GM21723 (cell line): ENCODE data around the gene LMTK2.

ENCODE experiments used
- ATAC-seq: cut with Tn5 transposase; IDR thresholded peaks from one replicate; pipeline ENCODE4 v1.9.1; 2021; ENCODE audit warnings: mild to moderate bottlenecking, moderate library complexity; ENCODE audit not compliant: unreplicated experiment

Gene LMTK2

DNA sequence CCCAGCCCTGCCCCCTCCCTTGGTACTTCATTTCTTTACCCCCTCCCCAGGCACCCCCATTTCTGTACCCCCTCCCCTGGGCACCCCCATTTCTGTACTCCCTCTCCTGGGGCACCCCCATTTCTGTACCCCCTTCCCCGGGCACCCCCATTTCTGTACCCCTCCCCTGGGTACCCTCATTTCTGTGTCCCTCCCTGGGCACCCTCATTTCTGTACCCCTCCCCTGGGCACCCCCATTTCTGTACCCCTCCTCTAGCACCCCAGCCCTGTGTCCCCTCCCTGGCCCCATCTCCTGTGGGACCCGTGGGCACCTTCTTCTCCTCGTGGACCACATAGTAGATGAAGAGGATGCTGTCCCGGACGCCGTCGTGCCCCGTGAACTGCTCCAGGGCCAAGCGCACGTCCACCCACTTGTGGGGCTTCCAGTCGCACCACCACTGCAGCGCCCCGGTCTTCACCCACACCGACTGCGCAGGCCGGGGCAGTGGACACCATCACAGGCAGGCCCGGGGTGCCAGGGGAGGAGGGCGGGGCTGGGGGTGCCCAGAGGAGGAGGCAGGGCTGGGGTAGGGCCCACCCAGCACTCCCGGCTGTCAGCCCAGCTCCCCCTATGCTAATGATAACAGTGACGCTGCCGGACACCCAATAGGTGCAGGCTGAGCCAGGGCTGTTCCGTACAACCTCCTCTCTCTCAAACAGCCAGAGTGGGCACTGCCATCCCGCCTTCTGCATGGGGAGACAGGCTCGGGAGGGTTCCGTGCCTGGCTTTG, 125.0 kb downstream of the LMTK2 start:
- ATAC-seq = no peak

GRCh38 chr7:98232263-98232585, 125.6 kb downstream of the LMTK2 start:
- ATAC-seq = no peak

DNA sequence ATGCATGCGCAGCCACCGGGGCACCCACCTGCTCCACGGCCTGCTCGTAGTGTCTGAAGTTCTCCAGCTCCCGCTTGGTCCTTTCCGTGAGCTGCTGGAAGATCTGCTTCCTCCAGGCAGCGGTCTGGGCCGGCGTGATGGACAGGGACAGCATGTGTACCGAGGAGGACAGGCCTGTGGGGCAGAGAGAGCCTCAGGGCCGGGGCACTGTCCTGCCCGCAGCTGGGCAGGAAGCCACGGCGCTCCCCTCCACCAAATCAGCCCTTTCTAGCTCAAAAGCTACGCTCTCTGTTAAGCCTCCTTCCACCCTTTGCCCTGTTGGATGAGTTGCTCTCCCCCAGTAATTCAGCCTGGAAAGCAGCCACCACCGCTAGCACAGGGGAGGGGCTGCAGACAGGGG, 126.1 kb downstream of the LMTK2 start:
- ATAC-seq = no peak

DNA sequence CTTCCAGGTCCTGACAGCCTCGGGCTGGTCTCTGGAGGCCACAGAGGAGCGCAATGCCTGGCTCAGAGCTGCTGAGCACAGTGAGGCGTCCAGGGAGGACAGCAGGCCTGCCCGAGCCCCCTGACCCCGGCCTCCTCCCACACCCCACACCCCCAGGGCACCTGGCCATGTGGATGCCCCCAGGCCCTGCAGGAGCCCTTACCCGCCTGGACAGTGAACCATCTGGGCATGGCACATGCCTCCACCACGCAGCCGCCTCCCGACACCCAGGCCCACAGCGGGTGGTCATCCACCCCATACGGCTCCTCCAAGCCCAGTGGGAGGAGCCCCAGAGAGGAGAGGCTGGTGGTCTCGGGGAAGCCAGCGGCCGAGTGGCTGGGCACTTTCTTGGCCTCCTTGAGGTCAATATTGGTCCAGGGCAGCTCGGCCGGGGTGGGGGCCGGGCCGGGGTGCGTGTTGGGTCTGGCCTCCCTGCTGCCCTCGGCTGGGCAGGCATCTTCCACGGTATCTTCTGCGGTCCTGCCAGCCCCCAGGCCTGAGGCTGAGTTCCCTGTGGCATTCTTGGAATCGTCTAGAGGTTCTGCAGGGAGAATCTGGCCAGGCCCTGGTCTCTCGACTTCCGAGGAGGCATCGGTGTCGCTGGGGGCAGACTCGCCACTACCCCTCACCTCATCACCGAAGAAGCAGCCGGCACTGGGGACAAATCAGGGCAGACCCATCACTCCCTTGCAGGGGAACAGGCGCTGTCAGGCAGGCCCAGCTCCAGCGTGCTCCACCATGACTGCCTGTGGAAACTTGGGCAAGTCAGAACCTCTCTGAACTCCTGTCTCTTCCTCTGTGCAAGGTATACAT, 126.8 kb downstream of the LMTK2 start:
- no peak for ATAC-seq

- ATAC-seq = no peak
Observed at GRCh38 chr7:98234429-98235147, 127.9 kb downstream of the LMTK2 start.

GRCh38 chr7:98235901-98236300, 129.2 kb downstream of the LMTK2 start:
- no peak for ATAC-seq

DNA sequence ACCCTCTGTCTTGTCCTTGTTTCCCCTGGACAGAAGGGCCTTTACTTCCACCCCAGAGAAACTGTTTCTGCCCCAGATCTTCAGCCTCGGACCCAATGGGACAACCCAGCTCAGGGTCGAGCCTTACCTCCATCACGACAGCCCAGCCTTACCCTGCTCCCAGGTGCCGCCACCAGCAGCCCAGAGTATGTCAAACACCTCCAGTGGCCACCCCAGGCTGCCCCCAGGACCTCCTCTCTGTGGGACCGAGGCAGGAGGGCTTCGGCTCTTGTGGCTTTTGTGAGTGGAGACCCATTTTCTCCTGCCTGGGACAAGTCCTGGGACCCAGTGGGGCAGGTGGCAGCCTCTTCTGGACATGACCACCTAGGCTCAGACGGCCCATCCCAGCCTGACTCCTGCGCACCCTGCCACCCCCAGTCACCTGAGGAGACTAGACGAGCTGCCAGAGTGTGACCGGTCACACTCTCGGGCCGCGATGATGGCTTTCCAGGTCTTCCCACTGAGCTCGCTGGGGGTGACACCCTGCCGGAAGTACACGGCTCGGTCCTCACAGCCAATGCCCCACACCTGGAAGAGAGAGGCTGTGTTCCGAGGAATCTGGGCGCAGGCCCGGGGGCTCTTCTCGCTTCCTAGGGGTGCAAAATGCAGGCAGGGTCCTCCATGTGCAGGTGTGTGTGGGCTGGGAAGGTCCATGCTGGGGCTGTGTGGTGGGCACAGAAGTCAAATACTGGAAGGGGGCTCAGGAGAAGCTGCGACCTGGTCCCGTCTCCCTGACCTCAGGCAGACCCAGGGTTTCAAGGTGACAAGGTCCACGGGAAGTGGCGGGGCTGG, 129.9 kb downstream of the LMTK2 start:
- no peak for ATAC-seq

DNA sequence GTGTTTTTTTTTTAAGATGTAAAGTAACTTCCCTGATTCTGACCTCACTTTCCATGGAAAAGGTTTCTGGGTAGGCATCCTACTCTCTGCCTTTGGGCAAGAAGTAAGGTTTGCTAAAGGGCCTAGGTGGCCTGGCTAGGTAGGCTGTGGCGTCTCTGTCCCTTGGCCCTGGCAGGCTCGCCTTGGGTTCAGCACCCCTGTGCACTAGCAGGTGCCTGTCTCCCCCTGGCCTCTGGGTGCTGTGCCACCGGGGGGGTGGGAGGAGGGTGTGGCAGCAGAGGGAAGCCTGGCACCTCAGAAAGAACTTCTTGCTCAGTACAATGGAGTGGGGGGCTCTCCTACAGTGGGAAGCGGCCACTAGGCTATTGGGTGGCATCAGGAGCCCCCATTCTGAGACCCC, 131.4 kb downstream of the LMTK2 start:
- no peak for ATAC-seq

- no peak for ATAC-seq
Observed at GRCh38 chr7:98238976-98239375, 132.3 kb downstream of the LMTK2 start.

DNA sequence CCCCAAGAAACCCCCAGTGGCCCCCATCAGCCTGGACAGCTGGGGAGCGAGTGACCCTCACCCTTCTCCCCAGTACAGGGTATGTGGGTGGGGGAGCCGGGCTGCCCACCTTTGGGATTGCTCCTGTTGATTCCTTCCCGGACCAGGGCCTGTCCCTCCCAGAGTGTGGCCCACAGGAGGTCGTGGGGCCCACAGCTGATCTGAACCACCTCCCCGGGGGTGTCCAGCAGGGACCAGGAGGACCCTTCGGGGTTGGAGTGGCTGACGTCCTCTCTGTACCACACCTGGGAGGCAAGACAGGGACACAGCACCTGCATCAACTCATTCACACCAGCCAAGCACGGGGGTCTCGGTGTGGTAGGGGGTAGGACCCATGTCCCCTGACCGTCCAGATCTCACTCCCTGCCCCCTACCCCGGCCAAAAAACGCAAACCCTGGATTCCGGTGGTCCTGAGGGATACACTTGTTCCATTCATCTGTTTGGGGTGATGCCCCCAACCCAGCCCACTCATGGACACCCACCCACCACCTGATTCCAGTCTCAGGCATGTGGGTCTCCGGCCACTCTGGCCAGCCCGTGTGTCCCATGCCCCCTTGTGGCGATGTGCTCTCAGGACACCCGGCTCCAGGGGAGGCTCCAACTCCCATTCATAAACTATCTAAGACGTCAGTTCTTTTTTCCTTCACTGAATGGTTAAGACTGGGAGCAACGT, 134.5 kb downstream of the LMTK2 start:
- peak; percentile 63 for ATAC-seq

GRCh38 chr7:98241674-98242241, 135.1 kb downstream of the LMTK2 start:
- ATAC-seq = peak; percentile 30

DNA sequence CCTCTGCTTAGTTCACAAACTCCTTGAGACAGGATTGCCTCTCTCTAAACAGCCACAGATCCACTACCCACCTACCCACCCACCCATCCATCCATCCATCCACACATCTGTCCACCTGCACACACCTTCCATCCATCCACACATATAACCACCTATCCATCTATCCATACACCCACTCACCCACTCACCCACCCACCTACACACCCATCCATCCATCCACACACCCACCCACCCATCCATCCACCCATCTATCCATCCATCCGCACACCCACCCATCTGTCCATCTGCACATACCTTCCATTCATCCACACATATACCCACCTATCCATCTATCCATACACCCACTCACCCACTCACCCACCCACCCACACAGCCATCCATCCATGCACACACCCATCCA, 135.7 kb downstream of the LMTK2 start:
- no peak for ATAC-seq

GRCh38 chr7:98242934-98243333, 136.3 kb downstream of the LMTK2 start:
- no peak for ATAC-seq

GRCh38 chr7:98244871-98245270, 138.2 kb downstream of the LMTK2 start:
- no peak for ATAC-seq

- ATAC-seq = no peak
Observed at GRCh38 chr7:98248156-98248555, 141.5 kb downstream of the LMTK2 start.

GRCh38 chr7:98249106-98249505, 142.4 kb downstream of the LMTK2 start:
- no peak for ATAC-seq

DNA sequence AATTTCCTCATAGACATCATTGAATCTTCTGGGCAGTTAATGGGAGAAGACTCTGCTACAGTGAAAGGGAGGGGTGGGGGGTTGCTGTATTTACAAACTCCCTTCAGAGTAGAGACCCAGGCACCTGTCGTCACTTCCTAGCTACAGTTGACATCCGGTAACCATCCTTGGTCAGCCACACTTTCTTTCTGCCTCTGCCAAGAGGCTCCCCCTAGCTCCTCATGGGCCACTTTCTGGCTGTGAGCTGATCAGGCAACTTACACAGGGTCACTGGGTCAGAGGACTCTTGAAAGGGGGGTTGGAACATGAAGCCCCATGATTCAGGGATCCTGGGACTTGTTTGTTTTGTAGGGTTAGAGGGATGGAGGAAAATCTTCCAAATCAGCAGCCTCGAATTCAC, 144.1 kb downstream of the LMTK2 start:
- peak; percentile 26 for ATAC-seq

DNA sequence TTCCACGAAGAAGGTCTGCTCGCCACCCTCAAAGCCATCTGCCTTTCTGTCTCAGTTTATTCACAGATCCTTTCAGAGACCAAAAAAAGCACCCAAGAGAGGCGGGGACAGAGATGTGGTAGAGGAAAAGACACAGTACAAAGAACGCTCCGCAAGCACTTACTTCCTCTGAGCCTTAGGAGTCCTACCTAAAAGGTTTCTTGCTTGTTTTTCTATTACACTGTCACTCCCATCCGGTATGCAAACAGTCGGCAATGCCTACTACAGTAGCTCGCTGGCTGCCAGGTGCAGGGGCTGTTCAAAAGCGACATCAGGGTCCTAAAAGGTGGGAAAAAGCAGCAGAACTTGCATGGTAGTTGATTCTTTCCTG, 144.6 kb downstream of the LMTK2 start:
- ATAC-seq = peak; percentile 26

DNA sequence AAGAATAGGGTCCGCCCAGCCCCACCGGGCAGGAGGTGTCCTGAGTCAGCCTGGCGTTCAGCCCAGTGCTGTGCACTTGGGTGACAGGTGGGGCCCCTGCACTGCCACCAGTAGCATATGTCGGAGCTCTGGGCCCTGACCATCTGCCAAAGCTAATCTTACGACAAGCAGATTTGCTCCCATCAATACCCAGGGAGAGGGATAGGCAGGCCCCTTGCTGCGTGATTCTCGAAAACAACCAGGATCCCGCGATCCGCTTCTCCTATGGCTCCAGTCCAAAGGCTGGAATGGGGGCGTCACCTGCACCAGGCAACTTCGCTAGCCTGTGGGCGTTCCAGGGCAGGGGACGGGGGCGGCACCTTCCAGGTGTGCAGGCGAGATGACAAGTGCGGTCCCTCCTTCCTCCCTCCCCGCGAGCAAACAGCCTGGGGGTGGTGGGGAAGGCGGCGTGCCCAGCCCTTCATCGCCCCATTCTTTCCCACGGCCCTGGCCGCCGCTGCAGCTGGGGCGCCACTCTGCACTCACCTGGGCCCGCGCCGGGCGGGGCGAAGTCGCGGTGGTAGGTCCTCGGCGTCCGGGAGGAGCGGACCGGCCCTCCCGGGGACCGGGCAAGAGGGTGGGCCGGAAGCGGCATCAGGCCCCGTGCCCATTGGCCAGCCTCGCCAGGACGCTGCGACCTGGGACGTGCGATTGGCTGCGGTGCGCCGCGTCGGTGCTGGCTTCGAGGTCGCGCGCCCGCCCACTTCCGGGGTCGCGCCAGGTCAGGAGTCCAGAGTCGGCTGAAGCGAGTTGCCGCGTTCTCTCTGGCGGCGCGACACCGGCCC, 145.2 kb downstream of the LMTK2 start, which contains the start of gene TECPR1:
TECPR1 (minus strand) TSS at position 632 of the 824 bp plus-strand sequence. CDS start 6,086 bp downstream, outside the sequence.
- peak; percentile 97 for ATAC-seq
